Dermis microvascular lymphatic vessel endothelial cell (primary cell): ENCODE data around the gene KIF23. TPM values are rescaled to one million over a fixed set of nuclear protein-coding genes. Genes with fewer than 3 reads are reported as not detected.
"Not testable (repeated sequence)": the region's sequence is repeated elsewhere in the genome, so short reads cannot be mapped to it uniquely, and the experiment has no call there.

Source experiments
- DNase-seq, 2 donors: peaks; one replicate each; pipeline versions ENCODE4 v3.0.0 to v3.0.0-alpha.2; 2010; ENCODE audit warnings: low read depth in 2 of 2
- total RNA-seq: library from RNA; depleted of rRNA; stranded (reverse); fragments of >200 nt; gene quantifications from 2 replicates; pipeline ENCODE4 v1.2.1, GENCODE V29; 2014

KIF23 gene
- 9.1 and 20.4 TPM in 2 replicates for total RNA-seq

GRCh38 chr15:69413822-69414700, at the start of gene KIF23:
Gene KIF23 (plus strand): TSS chr15:69414349. CDS start chr15:69414466, 117 bp downstream.
- peak; percentile 74 to 92 for DNase-seq

- DNase-seq, result no peak
These were observed 46.9 kb upstream of the KIF23 start for GRCh38 chr15:69367236-69367635.

- DNase-seq, result no peak
These were observed 44.5 kb upstream of the KIF23 start for GRCh38 chr15:69369631-69370030.

GRCh38 chr15:69373406-69373805, 40.7 kb upstream of the KIF23 start:
- DNase-seq, result no peak

- DNase-seq, result no peak
These were observed 38.9 kb upstream of the KIF23 start for GRCh38 chr15:69375151-69375790.

- no peak for DNase-seq
These were observed 36.8 kb upstream of the KIF23 start for GRCh38 chr15:69377216-69377970.

GRCh38 chr15:69380100-69380725, 33.9 kb upstream of the KIF23 start:
- no peak for DNase-seq

- DNase-seq, result no peak
These were observed 33.4 kb upstream of the KIF23 start for GRCh38 chr15:69380726-69381105.

GRCh38 chr15:69382176-69382575, 32.0 kb upstream of the KIF23 start:
- DNase-seq, result not testable (repeated sequence)

GRCh38 chr15:69384066-69384465, 30.1 kb upstream of the KIF23 start:
- DNase-seq, result not testable (repeated sequence)

GRCh38 chr15:69384626-69385598, 29.2 kb upstream of the KIF23 start:
- DNase-seq, result no peak

- DNase-seq, result no peak
These were observed 28.3 kb upstream of the KIF23 start for GRCh38 chr15:69385831-69386230.

GRCh38 chr15:69386284-69386683, 27.9 kb upstream of the KIF23 start:
- no peak for DNase-seq

GRCh38 chr15:69388260-69388705, 25.9 kb upstream of the KIF23 start:
- no peak for DNase-seq

GRCh38 chr15:69389426-69389825, 24.7 kb upstream of the KIF23 start:
- no peak for DNase-seq

GRCh38 chr15:69390575-69390974, 23.6 kb upstream of the KIF23 start:
- no peak for DNase-seq

- DNase-seq, result no peak
These were observed 22.9 kb upstream of the KIF23 start for GRCh38 chr15:69391046-69391757.

- no peak for DNase-seq
These were observed 21.8 kb upstream of the KIF23 start for GRCh38 chr15:69392352-69392751.

GRCh38 chr15:69393831-69394491, 20.2 kb upstream of the KIF23 start:
- peak in 1 of 2 donors; percentile 9 for DNase-seq
